Tibial artery (tissue), 4 donors: ENCODE measurements around the gene WSCD1.
A peak's percentile ranks its signal among the peaks of the same experiment; 100 is the strongest.

Source experiments
- DNase-seq, 2 donors: peaks; one replicate each; pipeline ENCODE4 v3.0.0-alpha.2; 2019
- H3K27ac ChIP-seq, 2 donors: fragments of 200-600 bp; sonication (generic) in 1 of 2; 1 replicate in 1 of 2; 2 replicates in 1 of 2; pipeline ENCODE4 v1.5.1; 2018 to 2019; ENCODE audit warnings: mild to moderate bottlenecking in 1 of 2
- H3K27me3 ChIP-seq, 2 donors: fragments of 200-600 bp; sonication (generic) in 1 of 2; one replicate each; pipeline versions ENCODE4 v1.5.1 to v1.6.0; 2016 to 2019
- H3K36me3 ChIP-seq, 3 donors: fragments of 200-600 bp; sonication (generic) in 2 of 3; one replicate each; pipeline ENCODE4 v1.5.1; 2016 to 2019; ENCODE audit warnings: mild to moderate bottlenecking in 2 of 3
- H3K4me1 ChIP-seq, 4 donors: fragments of 200-600 bp; sonication (generic) in 2 of 4; 1 replicate in 3 of 4; 2 replicates in 1 of 4; pipeline ENCODE4 v1.5.1; 2016 to 2019
- H3K4me3 ChIP-seq, 2 donors: fragments of 200-600 bp; sonication (generic) in 1 of 2; 1 replicate in 1 of 2; 2 replicates in 1 of 2; pipeline ENCODE4 v1.5.1; 2018 to 2019; ENCODE audit warnings: mild to moderate bottlenecking in 2 of 2
- H3K9me3 ChIP-seq, 3 donors: fragments of 200-600 bp; sonication (generic) in 1 of 3; one replicate each; pipeline ENCODE4 v1.5.1; 2016 to 2019
- intact Hi-C: fragments of 100-400 bp; cut with DNase I; formaldehyde crosslinking; loops from one replicate; pipeline ENCODE4 v1.15.0; 2023; ENCODE audit warnings: low total_unique reads
- TF ChIP-seq, protein P1 (sequence below), 2 experiments: fragments of 200-600 bp in 1 of 2; fragments of 450-650 bp in 1 of 2; IDR thresholded peaks; one replicate each; pipeline ENCODE4 v1.5.1; 2017 to 2019; ENCODE audit warnings: antibody characterized with exemption in 2 of 2, mild to moderate bottlenecking in 1 of 2, moderate library complexity in 1 of 2

Gene WSCD1

DNA sequence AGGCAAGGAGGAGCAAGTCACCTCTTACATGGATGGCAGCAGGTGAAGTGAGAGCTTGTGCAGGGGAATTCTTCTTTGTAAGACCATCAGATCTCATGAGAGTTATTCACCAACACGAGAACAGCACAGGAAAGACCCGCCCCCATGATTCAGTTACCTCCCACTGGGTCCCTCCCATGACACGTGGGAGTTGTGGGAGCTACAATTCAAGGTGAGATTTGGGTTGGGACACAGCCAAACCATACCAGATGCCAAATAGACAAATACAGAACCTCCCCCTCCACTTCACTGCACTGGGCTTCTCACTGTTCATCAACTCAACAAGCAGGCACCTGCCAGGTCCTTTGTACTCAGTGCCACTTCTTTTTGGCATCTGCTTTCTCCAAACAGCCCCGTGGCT lies 100.2 kb downstream of the WSCD1 start:
- H3K36me3 ChIP-seq: no peaks in the 10 kb centered on the region
- intact Hi-C loops: no loop called here
- no peak overlapping the region for H3K4me3 ChIP-seq
- no peak overlapping the region for H3K27ac ChIP-seq
- no peaks in the 10 kb centered on the region for H3K4me1 ChIP-seq
- no peak for DNase-seq
- TF ChIP-seq, protein P1, sequence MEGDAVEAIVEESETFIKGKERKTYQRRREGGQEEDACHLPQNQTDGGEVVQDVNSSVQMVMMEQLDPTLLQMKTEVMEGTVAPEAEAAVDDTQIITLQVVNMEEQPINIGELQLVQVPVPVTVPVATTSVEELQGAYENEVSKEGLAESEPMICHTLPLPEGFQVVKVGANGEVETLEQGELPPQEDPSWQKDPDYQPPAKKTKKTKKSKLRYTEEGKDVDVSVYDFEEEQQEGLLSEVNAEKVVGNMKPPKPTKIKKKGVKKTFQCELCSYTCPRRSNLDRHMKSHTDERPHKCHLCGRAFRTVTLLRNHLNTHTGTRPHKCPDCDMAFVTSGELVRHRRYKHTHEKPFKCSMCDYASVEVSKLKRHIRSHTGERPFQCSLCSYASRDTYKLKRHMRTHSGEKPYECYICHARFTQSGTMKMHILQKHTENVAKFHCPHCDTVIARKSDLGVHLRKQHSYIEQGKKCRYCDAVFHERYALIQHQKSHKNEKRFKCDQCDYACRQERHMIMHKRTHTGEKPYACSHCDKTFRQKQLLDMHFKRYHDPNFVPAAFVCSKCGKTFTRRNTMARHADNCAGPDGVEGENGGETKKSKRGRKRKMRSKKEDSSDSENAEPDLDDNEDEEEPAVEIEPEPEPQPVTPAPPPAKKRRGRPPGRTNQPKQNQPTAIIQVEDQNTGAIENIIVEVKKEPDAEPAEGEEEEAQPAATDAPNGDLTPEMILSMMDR (IDR thresholded peaks at IDR 0.05): no peak
- H3K27me3 ChIP-seq: peaks cover 0 to 37% of the 10 kb centered on the region in 2 donors
- H3K9me3 ChIP-seq: no peaks in the 10 kb centered on the region

DNA sequence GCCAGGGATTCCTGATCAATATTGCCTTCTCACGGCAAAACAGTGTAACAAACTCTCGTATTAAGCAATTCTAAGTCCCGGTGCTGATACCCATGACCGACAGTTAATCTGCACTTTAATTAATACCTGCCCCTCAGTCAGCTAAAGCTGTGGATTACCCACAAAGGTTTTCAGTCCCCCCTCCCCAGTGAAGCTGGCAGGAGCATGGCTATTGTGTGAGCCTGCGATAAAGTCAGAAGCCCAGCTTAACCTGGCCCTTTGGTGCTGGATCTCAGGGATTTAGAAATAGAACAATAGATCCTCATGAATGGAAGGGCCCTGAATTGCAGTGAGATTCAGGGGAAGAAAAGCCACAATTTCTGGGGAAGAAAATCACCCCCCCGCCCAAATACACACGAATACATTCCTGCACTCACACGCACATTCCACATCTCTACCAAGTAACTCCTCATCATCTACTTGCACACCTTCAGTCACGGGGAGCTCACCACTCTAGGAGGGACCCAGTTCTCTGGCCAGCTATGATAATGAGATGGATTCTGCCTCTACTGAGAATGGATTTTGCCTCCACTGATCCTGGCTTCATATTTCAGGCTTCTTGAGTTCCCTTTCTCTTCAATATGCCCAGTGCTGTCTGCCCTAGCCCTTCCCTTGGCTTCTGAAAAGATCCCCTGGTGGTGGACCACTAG lies 102.6 kb downstream of the WSCD1 start:
- DNase-seq: peak in 1 of 2 donors; percentile 31
- H3K36me3 ChIP-seq: no peaks in the 10 kb centered on the region
- no peak overlapping the region for H3K27ac ChIP-seq
- no peak overlapping the region for H3K4me3 ChIP-seq
- intact Hi-C loops: no loop called here
- TF ChIP-seq, protein P1 (IDR thresholded peaks at IDR 0.05): no peak
- H3K4me1 ChIP-seq: no peaks in the 10 kb centered on the region
- H3K9me3 ChIP-seq: no peaks in the 10 kb centered on the region
- H3K27me3 ChIP-seq: peaks cover 0 to 26% of the 10 kb centered on the region in 2 donors

DNA sequence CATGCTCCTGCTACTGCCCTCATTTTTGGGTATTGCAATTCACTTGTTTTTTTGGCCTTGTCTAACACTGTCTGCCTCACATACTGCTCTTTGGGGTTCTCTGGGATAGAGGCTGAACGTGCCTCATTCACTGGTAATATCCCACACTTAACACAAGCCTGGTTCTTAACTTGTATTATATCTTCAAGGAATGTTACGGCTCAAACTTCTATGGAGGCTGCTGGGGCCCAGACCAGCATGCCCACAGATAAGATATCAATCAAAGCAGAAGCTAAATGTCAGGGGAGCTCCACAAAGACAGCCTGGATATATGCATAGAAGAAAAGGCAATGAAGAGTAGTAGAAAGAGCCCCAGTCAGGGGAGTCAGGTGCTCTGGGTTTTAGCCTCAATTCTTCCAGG lies 103.5 kb downstream of the WSCD1 start:
- no peaks in the 10 kb centered on the region for H3K4me1 ChIP-seq
- DNase-seq: no peak
- H3K9me3 ChIP-seq: no peaks in the 10 kb centered on the region
- TF ChIP-seq, protein P1 (IDR thresholded peaks at IDR 0.05): no peak
- H3K27ac ChIP-seq: no peak overlapping the region
- H3K4me3 ChIP-seq: no peak overlapping the region
- intact Hi-C loops: no loop called here
- H3K27me3 ChIP-seq: peaks cover 0 to 19% of the 10 kb centered on the region in 2 donors
- no peaks in the 10 kb centered on the region for H3K36me3 ChIP-seq
